H9 (cell line): Measurements from ENCODE around the gene LEMD3. TPM values are rescaled to one million over a fixed set of nuclear protein-coding genes. Genes with fewer than 3 reads are reported as not detected.

Source experiments
- DNase-seq: peaks from one replicate; pipeline ENCODE4 v3.0.0-alpha.2; 2017
- H2AFZ ChIP-seq: one replicate; pipeline ENCODE4 v1.6.1; 2013; ENCODE audit warnings: mild to moderate bottlenecking, low read length, control low read depth, moderate library complexity
- H2AK5ac ChIP-seq: 2 replicates; pipeline ENCODE4 v1.6.1; 2013; ENCODE audit warnings: low read length, control low read depth, mixed read lengths; ENCODE audit not compliant: insufficient read length
- H2BK120ac ChIP-seq: one replicate; pipeline ENCODE4 v1.6.1; 2013; ENCODE audit warnings: low read depth, mild to moderate bottlenecking, low read length, control low read depth, inconsistent platforms; ENCODE audit not compliant: poor library complexity, severe bottlenecking
- H2BK12ac ChIP-seq: 2 replicates; pipeline ENCODE4 v1.6.1; 2013; ENCODE audit warnings: low read length, control low read depth, mixed read lengths, low read depth; ENCODE audit not compliant: insufficient read length
- H2BK15ac ChIP-seq: 2 replicates; pipeline ENCODE4 v1.6.1; 2013; ENCODE audit warnings: low read depth, low read length, control low read depth
- H2BK20ac ChIP-seq: one replicate; pipeline ENCODE4 v1.6.1; 2013; ENCODE audit warnings: low read depth, mild to moderate bottlenecking, low read length, control low read depth, inconsistent platforms; ENCODE audit not compliant: poor library complexity, severe bottlenecking
- H2BK5ac ChIP-seq: 2 replicates; pipeline ENCODE4 v1.6.1; 2013; ENCODE audit warnings: low read length, control low read depth, mixed read lengths; ENCODE audit not compliant: insufficient read length
- H3K14ac ChIP-seq: 2 replicates; pipeline ENCODE4 v1.6.1; 2013; ENCODE audit warnings: low read length, control low read depth; ENCODE audit not compliant: insufficient read depth
- H3K18ac ChIP-seq: 2 replicates; pipeline ENCODE4 v1.6.1; 2013; ENCODE audit warnings: low read depth, mild to moderate bottlenecking, mixed read lengths, low read length, control low read depth; ENCODE audit not compliant: insufficient read length
- H3K23ac ChIP-seq: 2 replicates; pipeline ENCODE4 v1.6.1; 2013; ENCODE audit warnings: low read length, control low read depth, mixed read lengths, low read depth; ENCODE audit not compliant: insufficient read length
- H3K23me2 ChIP-seq: 2 replicates; pipeline ENCODE4 v1.6.1; 2013; ENCODE audit warnings: low read depth, mild to moderate bottlenecking, mixed read lengths, low read length, control low read depth; ENCODE audit not compliant: insufficient read length, poor library complexity, severe bottlenecking
- H3K27ac ChIP-seq: 2 replicates; pipeline ENCODE4 v1.5.1; 2013; ENCODE audit warnings: low read length, control low read depth, mixed read lengths, low read depth; ENCODE audit not compliant: insufficient read length
- H3K27me3 ChIP-seq: 2 replicates; pipeline ENCODE4 v1.6.1; 2013; ENCODE audit warnings: low read length, control low read depth, inconsistent platforms; ENCODE audit not compliant: insufficient read depth
- H3K4ac ChIP-seq: 2 replicates; pipeline ENCODE4 v1.6.1; 2013; ENCODE audit warnings: low read depth, mild to moderate bottlenecking, control low read depth, inconsistent platforms, low read length, moderate library complexity
- H3K4me1 ChIP-seq: 2 replicates; pipeline ENCODE4 v1.6.1; 2013; ENCODE audit warnings: low read length, control low read depth, inconsistent platforms; ENCODE audit not compliant: insufficient read depth
- H3K4me2 ChIP-seq: 2 replicates; pipeline ENCODE4 v1.6.1; 2013; ENCODE audit warnings: low read length, control low read depth, mixed read lengths; ENCODE audit not compliant: insufficient read length, insufficient read depth
- H3K56ac ChIP-seq: 2 replicates; pipeline ENCODE4 v1.6.1; 2013; ENCODE audit warnings: low read depth, mild to moderate bottlenecking, mixed read lengths, low read length, control low read depth; ENCODE audit not compliant: insufficient read length
- H3K79me1 ChIP-seq: 2 replicates; pipeline ENCODE4 v1.6.1; 2013; ENCODE audit warnings: low read depth, mild to moderate bottlenecking, moderate library complexity, low read length, control low read depth, inconsistent platforms; ENCODE audit not compliant: insufficient read depth, poor library complexity, severe bottlenecking
- H3K79me2 ChIP-seq: 2 replicates; pipeline ENCODE4 v1.6.1; 2013; ENCODE audit warnings: low read length, control low read depth, inconsistent platforms; ENCODE audit not compliant: insufficient read depth
- H3K9ac ChIP-seq: 2 replicates; pipeline ENCODE4 v1.6.1; 2013; ENCODE audit warnings: low read length, control low read depth, mixed read lengths; ENCODE audit not compliant: insufficient read length; ENCODE audit errors: extremely low read depth
- H3K9me3 ChIP-seq: one replicate; pipeline ENCODE4 v1.6.1; 2013; ENCODE audit warnings: low read depth, low read length, inconsistent platforms; ENCODE audit not compliant: control insufficient read depth
- H3T11ph ChIP-seq: one replicate; pipeline ENCODE4 v1.6.1; 2013; ENCODE audit warnings: mild to moderate bottlenecking, low read length, control low read depth, inconsistent platforms
- H4K20me1 ChIP-seq: one replicate; pipeline ENCODE4 v1.6.1; 2013; ENCODE audit not compliant: control insufficient read depth, insufficient read length, insufficient read depth
- H4K5ac ChIP-seq: 2 replicates; pipeline ENCODE4 v1.6.1; 2013; ENCODE audit warnings: low read depth, mild to moderate bottlenecking, mixed read lengths, low read length, control low read depth; ENCODE audit not compliant: insufficient read length
- H4K8ac ChIP-seq: replicated peaks from 2 replicates; pipeline ENCODE4 v1.6.1; 2013; ENCODE audit warnings: low read length, control low read depth, mixed read lengths, low read depth; ENCODE audit not compliant: insufficient read length
- H4K91ac ChIP-seq: 2 replicates; pipeline ENCODE4 v1.6.1; 2013; ENCODE audit warnings: low read depth, mild to moderate bottlenecking, moderate library complexity, mixed read lengths, low read length, control low read depth; ENCODE audit not compliant: insufficient read length
- H3K27ac Mint-ChIP-seq, 3 experiments: 2 replicates in 2 of 3; 3 replicates in 1 of 3; pipeline ENCODE4 v1.8.0; 2020 to 2021; ENCODE audit warnings: mixed read lengths in 3 of 3, mild to moderate bottlenecking in 1 of 3, moderate library complexity in 1 of 3
- H3K27me3 Mint-ChIP-seq: 2 replicates; pipeline ENCODE4 v1.8.0; 2021; ENCODE audit warnings: low read depth, mild to moderate bottlenecking, moderate library complexity, mixed read lengths
- H3K36me3 Mint-ChIP-seq, 3 experiments: 2 replicates in 2 of 3; 3 replicates in 1 of 3; pipeline ENCODE4 v1.8.0; 2020 to 2021; ENCODE audit warnings: low read depth in 3 of 3, mixed read lengths in 3 of 3; ENCODE audit not compliant: insufficient read depth in 1 of 3
- H3K4me1 Mint-ChIP-seq, 2 experiments: 2 replicates each; pipeline ENCODE4 v1.8.0; 2020; ENCODE audit warnings: mixed read lengths in 2 of 2
- H3K4me3 Mint-ChIP-seq, 2 experiments: 2 replicates in 1 of 2; 3 replicates in 1 of 2; pipeline ENCODE4 v1.8.0; 2020 to 2021; ENCODE audit warnings: mild to moderate bottlenecking in 2 of 2, mixed read lengths in 2 of 2, moderate library complexity in 1 of 2
- H3K9me3 Mint-ChIP-seq, 2 experiments: 2 replicates in 1 of 2; 3 replicates in 1 of 2; pipeline ENCODE4 v1.8.0; 2020; ENCODE audit warnings: mild to moderate bottlenecking in 2 of 2, mixed read lengths in 2 of 2, moderate library complexity in 1 of 2
- WGBS: extraction: QIAGEN DNeasy Blood & Tissue Kit; methylation state at CpG from one replicate; pipeline ENCODE4 v1.1.7; 2013; ENCODE audit warnings: missing lambda C conversion rate, low lambda C conversion rate, mixed read lengths; ENCODE audit not compliant: insufficient read length; ENCODE audit errors: extremely low coverage; 5-methylcytosine and 5-hydroxymethylcytosine counted together
- total RNA-seq: library from RNA; stranded (reverse); gene quantifications from 2 replicates; pipeline ENCODE4 v1.2.1, GENCODE V29; 2021
- TF ChIP-seq, protein P1 (sequence below): fragments of 200-600 bp; sonication (generic); conservative IDR thresholded peaks from 3 replicates; pipeline ENCODE4 v1.8.0; 2021; ENCODE audit warnings: antibody characterized with exemption, mild to moderate bottlenecking

Gene LEMD3
- total RNA-seq, 1 experiment from 2014 or later = 38.1 TPM

DNA sequence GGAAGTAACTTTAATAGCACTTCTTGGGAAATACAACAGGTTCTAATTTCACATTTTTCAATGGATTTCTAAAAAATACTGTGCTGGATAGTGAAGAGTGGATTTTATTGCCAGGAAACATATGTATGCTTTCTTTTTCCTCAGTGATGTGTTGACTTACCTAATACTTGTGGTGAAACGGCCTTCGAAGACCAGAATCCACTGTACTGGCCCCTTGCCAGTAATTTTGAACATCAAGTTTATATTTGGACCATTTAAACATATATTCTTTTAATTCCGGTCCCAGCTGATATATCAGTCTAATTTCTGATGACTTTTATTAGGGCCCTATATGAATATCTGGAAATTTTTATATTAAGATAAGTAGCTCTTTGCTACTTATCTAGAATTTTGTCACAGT is 110.9 kb downstream of the LEMD3 start:
- Histone ChIP-seq H3K27ac (no peak overlapping the region), H3K79me1 (no peaks in the 10 kb centered on the region), H3K4ac (no peak overlapping the region), H3K9ac (no peak overlapping the region), H2AFZ (no peak overlapping the region), H3K56ac (no peak overlapping the region), H3K4me2 (no peak overlapping the region), H3K79me2 (no peaks in the 10 kb centered on the region), H2BK20ac (no peak overlapping the region), H3T11ph (no peak overlapping the region), H3K18ac (no peak overlapping the region), H2BK12ac (no peak overlapping the region), H3K27me3 (0 out of 2 replicates have a peak, but pooled peaks cover 2% of the 10 kb centered on the region), H4K8ac (no peak overlapping the region), H4K5ac (no peak overlapping the region), H4K20me1 (no peaks in the 10 kb centered on the region), H3K14ac (no peak overlapping the region), H3K9me3 (no peaks in the 10 kb centered on the region), H2AK5ac (no peak overlapping the region), H3K23ac (no peak overlapping the region), H3K23me2 (peaks cover 8% of the 10 kb centered on the region), H2BK120ac (no peak overlapping the region), H2BK5ac (no peak overlapping the region), H4K91ac (no peak overlapping the region), H2BK15ac (no peak overlapping the region), H3K4me1 (peaks cover 3% of the 10 kb centered on the region; the same call in 1 of the 2 replicates)
- Mint-ChIP-seq H3K36me3 (no peaks in the 10 kb centered on the region), H3K4me1 (peaks cover 10 to 19% of the 10 kb centered on the region in 2 experiments), H3K4me3 (no peak overlapping the region; a peak in 1 of 5 replicates), H3K27ac (no peak overlapping the region), H3K27me3 (peaks cover 38% of the 10 kb centered on the region), H3K9me3 (no peaks in the 10 kb centered on the region; a peak in 1 of 5 replicates)
- DNase-seq = no peak
- WGBS = no CpG with 5 or more reads among the region's 3 CpGs
- TF ChIP-seq, protein P1, sequence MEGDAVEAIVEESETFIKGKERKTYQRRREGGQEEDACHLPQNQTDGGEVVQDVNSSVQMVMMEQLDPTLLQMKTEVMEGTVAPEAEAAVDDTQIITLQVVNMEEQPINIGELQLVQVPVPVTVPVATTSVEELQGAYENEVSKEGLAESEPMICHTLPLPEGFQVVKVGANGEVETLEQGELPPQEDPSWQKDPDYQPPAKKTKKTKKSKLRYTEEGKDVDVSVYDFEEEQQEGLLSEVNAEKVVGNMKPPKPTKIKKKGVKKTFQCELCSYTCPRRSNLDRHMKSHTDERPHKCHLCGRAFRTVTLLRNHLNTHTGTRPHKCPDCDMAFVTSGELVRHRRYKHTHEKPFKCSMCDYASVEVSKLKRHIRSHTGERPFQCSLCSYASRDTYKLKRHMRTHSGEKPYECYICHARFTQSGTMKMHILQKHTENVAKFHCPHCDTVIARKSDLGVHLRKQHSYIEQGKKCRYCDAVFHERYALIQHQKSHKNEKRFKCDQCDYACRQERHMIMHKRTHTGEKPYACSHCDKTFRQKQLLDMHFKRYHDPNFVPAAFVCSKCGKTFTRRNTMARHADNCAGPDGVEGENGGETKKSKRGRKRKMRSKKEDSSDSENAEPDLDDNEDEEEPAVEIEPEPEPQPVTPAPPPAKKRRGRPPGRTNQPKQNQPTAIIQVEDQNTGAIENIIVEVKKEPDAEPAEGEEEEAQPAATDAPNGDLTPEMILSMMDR = no peak
